GM13976 (cell line): ENCODE data around the gene PRODH.
"Not testable (repeated sequence)": the region's sequence is repeated elsewhere in the genome, so short reads cannot be mapped to it uniquely, and the experiment has no call there.

Experiments
- DNase-seq: peaks from one replicate; pipeline ENCODE4 v3.0.0; 2012; ENCODE audit warnings: low spot score
- CTCF ChIP-seq: IDR thresholded peaks from 2 replicates; pipeline ENCODE4 v1.5.1; 2012; ENCODE audit warnings: borderline replicate concordance, mild to moderate bottlenecking; ENCODE audit not compliant: insufficient read depth; ENCODE audit errors: extremely low read depth, missing control alignments, control extremely low read depth
- in situ Hi-C: fragments of 300-500 bp; cut with MboI; formaldehyde crosslinking; loops from one replicate; pipeline ENCODE4 v1.12.0; 2022; ENCODE audit warnings: low sequenced_read_pairs, mixed read lengths, inconsistent platforms; ENCODE audit not compliant: unreplicated experiment

Gene PRODH

GRCh38 chr22:18978506-18978905 lies 42.4 kb upstream of the PRODH start:
- TF ChIP-seq CTCF = no peak
- no peak for DNase-seq
- in situ Hi-C loops = loop anchor here (25.0 kb wide), 1 partner anchor 409 kb away; no protein-coding TSS in a partner anchor

- in situ Hi-C loops = loop anchor here (25.0 kb wide), 1 partner anchor 409 kb away; no protein-coding TSS in a partner anchor
- TF ChIP-seq CTCF = no peak
- no peak for DNase-seq
Measured at GRCh38 chr22:18977824-18978425, 41.8 kb upstream of the PRODH start.

- no peak for DNase-seq
- in situ Hi-C loops = loop anchor here (25.0 kb wide), 1 partner anchor 411 kb away; no protein-coding TSS in a partner anchor
- no peak for TF ChIP-seq CTCF
Measured at GRCh38 chr22:18976197-18976751, 40.2 kb upstream of the PRODH start.

- DNase-seq = no peak
- no peak for TF ChIP-seq CTCF
- in situ Hi-C loops = loop anchor here (25.0 kb wide), 1 partner anchor 412 kb away; no protein-coding TSS in a partner anchor
Measured at GRCh38 chr22:18975434-18976196, 39.5 kb upstream of the PRODH start.

- in situ Hi-C loops = loop anchor here (25.0 kb wide), 1 partner anchor 413 kb away; no protein-coding TSS in a partner anchor
- no peak for TF ChIP-seq CTCF
- DNase-seq = no peak
Measured at GRCh38 chr22:18974477-18975180, 38.5 kb upstream of the PRODH start.

GRCh38 chr22:18973264-18974031 lies 37.4 kb upstream of the PRODH start:
- TF ChIP-seq CTCF = no peak
- in situ Hi-C loops = no loop called here
- no peak for DNase-seq

GRCh38 chr22:18972591-18972990 lies 36.5 kb upstream of the PRODH start:
- in situ Hi-C loops, DNase-seq: not testable (repeated sequence)

- DNase-seq, in situ Hi-C loops: not testable (repeated sequence)
Measured at GRCh38 chr22:18972029-18972428, 35.9 kb upstream of the PRODH start.
